K562 (cell line): ENCODE measurements around the gene LTBP1. TPM values are rescaled to one million over a fixed set of nuclear protein-coding genes. Genes with fewer than 3 reads are reported as not detected.

Experiments
- CBFA2T2 ChIP-seq: fragments of 450-650 bp; conservative IDR thresholded peaks from 2 replicates; pipeline ENCODE4 v1.6.1; 2017; ENCODE audit warnings: mild to moderate bottlenecking
- EP300 ChIP-seq: IDR thresholded peaks from 2 replicates; pipeline ENCODE4 v1.6.1; 2012; ENCODE audit warnings: low read length, improper control_type of control experiment
- FOSL1 ChIP-seq: fragments of 200-800 bp; sonication (Bioruptor generic); conservative IDR thresholded peaks from 2 replicates; pipeline ENCODE4 v1.6.1; 2016; ENCODE audit warnings: missing genetic modification characterization, missing compliant biosample characterization
- LCOR ChIP-seq: sonication (generic); formaldehyde crosslinking; IDR thresholded peaks from 2 replicates; pipeline ENCODE4 v1.8.0; 2022; ENCODE audit warnings: mild to moderate bottlenecking, missing genetic modification reagents
- NFE2 ChIP-seq: IDR thresholded peaks from 2 replicates; pipeline ENCODE4 v1.6.1; 2014; ENCODE audit warnings: antibody characterized with exemption, low read depth
- PTBP1 ChIP-seq: fragments of 200-400 bp; formaldehyde crosslinking; IDR thresholded peaks from 2 replicates; pipeline ENCODE4 v1.6.1; 2017; ENCODE audit warnings: low read depth, low read length
- REST ChIP-seq, 2 experiments: fragments of 450-650 bp; formaldehyde crosslinking in 1 of 2; IDR thresholded peaks; 2 replicates each; pipeline versions ENCODE4 v1.4.0 to v1.6.1; 2014 to 2020; ENCODE audit warnings: mild to moderate bottlenecking in 2 of 2, borderline replicate concordance in 1 of 2, low read depth in 1 of 2
- SMAD3 ChIP-seq: fragments of 450-650 bp; formaldehyde crosslinking; conservative IDR thresholded peaks from 2 replicates; pipeline ENCODE4 v1.4.0; 2020; ENCODE audit warnings: mild to moderate bottlenecking
- SP2 ChIP-seq: IDR thresholded peaks from 2 replicates; pipeline ENCODE4 v1.6.1; 2011; ENCODE audit warnings: mild to moderate bottlenecking, low read depth, low read length, moderate library complexity; ENCODE audit not compliant: poor library complexity, severe bottlenecking; ENCODE audit errors: extremely low read depth
- TRIM28 ChIP-seq: fragments of 450-650 bp; IDR thresholded peaks from 2 replicates; pipeline ENCODE4 v1.6.1; 2017
- ZNF589 ChIP-seq: fragments of 200-800 bp; sonication (Bioruptor generic); IDR thresholded peaks from 2 replicates; pipeline ENCODE4 v1.6.1; 2016; ENCODE audit warnings: low read depth, missing genetic modification characterization, missing compliant biosample characterization
- polyA plus RNA-seq, 8 experiments: library from polyadenylated mRNA; depleted of rRNA in 4 of 8; stranded (reverse) in 5 of 8; unstranded in 3 of 8; fragments of >200 nt; fragmentation: Nextera tagmentation in 2 of 8; fragmentation: Illumina TruSeq in 1 of 8; extraction: Ambion mirVana in 2 of 8; extraction: Trizol in 1 of 8; gene quantifications; 2 replicates each; pipeline versions ENCODE4 v1.2.1 to v1.2.3, GENCODE V29; 2011 to 2014; ENCODE audit warnings: inconsistent platforms in 1 of 8, missing spikeins in 1 of 8
- total RNA-seq, 7 experiments: library from RNA; depleted of rRNA in 6 of 7; stranded (reverse); fragments of >200 nt in 6 of 7; fragmentation: Illumina TruSeq in 2 of 7; extraction: Trizol in 2 of 7; gene quantifications; 2 replicates each; pipeline versions ENCODE4 v1.2.1 to v1.2.3, GENCODE V29; 2011 to 2021; ENCODE audit warnings: low replicate concordance in 1 of 7
- TF ChIP-seq, protein P1 (sequence below): fragments of 450-650 bp; IDR thresholded peaks from 2 replicates; pipeline ENCODE4 v1.6.1; 2018; ENCODE audit not compliant: partially characterized antibody
- TF ChIP-seq, protein P2 (sequence below), 2 experiments: fragments of 450-650 bp in 1 of 2; sonication (generic) in 1 of 2; formaldehyde crosslinking in 1 of 2; IDR thresholded peaks in 1 of 2; conservative IDR thresholded peaks in 1 of 2; 2 replicates each; pipeline versions ENCODE4 v1.6.1 to v1.8.1; 2016 to 2023; ENCODE audit warnings: mild to moderate bottlenecking in 2 of 2, moderate library complexity in 2 of 2, inconsistent platforms in 1 of 2, missing genetic modification reagents in 1 of 2
- TF ChIP-seq, protein P3 (sequence below): sonication (generic); formaldehyde crosslinking; IDR thresholded peaks from 2 replicates; pipeline ENCODE4 v1.8.1; 2022; ENCODE audit warnings: missing genetic modification reagents

Gene LTBP1
- total and polyA plus RNA-seq, 9 of the 15 experiments (the other 6 are each of a cell fraction or from before 2014, with no cell fraction given) = 3.6 to 16.4 (median 8.5) TPM

- TF ChIP-seq, protein P1, sequence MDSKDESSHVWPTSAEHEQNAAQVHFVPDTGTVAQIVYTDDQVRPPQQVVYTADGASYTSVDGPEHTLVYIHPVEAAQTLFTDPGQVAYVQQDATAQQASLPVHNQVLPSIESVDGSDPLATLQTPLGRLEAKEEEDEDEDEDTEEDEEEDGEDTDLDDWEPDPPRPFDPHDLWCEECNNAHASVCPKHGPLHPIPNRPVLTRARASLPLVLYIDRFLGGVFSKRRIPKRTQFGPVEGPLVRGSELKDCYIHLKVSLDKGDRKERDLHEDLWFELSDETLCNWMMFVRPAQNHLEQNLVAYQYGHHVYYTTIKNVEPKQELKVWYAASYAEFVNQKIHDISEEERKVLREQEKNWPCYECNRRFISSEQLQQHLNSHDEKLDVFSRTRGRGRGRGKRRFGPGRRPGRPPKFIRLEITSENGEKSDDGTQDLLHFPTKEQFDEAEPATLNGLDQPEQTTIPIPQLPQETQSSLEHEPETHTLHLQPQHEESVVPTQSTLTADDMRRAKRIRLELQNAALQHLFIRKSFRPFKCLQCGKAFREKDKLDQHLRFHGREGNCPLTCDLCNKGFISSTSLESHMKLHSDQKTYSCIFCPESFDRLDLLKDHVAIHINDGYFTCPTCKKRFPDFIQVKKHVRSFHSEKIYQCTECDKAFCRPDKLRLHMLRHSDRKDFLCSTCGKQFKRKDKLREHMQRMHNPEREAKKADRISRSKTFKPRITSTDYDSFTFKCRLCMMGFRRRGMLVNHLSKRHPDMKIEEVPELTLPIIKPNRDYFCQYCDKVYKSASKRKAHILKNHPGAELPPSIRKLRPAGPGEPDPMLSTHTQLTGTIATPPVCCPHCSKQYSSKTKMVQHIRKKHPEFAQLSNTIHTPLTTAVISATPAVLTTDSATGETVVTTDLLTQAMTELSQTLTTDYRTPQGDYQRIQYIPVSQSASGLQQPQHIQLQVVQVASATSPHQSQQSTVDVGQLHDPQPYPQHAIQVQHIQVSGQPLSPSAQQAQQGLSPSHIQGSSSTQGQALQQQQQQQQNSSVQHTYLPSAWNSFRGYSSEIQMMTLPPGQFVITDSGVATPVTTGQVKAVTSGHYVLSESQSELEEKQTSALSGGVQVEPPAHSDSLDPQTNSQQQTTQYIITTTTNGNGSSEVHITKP = no peak
- TF ChIP-seq SMAD3 (CRISPR knock-in tag) (no peak), PTBP1 (no peak), NFE2 (no peak), SP2 (no peak), LCOR (CRISPR knock-in tag) (0 out of 2 replicates have a peak, but pooled peaks have one; percentile 49), ZNF589 (no peak), REST (IDR thresholded peaks at IDR 0.05; ENCODE audit: borderline replicate concordance) (no peak), REST (CRISPR knock-in tag; IDR thresholded peaks at IDR 0.05; ENCODE audit: low read depth) (no peak), TRIM28 (no peak), CBFA2T2 (peak; percentile 74), FOSL1 (tag) (0 out of 2 replicates have a peak, but pooled peaks have one; percentile 20), EP300 (peak; percentile 28; the same call in 1 of the 2 replicates)
- TF ChIP-seq, protein P2, sequence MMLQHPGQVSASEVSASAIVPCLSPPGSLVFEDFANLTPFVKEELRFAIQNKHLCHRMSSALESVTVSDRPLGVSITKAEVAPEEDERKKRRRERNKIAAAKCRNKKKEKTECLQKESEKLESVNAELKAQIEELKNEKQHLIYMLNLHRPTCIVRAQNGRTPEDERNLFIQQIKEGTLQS (IDR thresholded peaks at IDR 0.05) = no peak
- TF ChIP-seq, protein P2 (CRISPR knock-in tag; conservative IDR thresholded peaks at IDR 0.05) = no peak
- TF ChIP-seq, protein P3, sequence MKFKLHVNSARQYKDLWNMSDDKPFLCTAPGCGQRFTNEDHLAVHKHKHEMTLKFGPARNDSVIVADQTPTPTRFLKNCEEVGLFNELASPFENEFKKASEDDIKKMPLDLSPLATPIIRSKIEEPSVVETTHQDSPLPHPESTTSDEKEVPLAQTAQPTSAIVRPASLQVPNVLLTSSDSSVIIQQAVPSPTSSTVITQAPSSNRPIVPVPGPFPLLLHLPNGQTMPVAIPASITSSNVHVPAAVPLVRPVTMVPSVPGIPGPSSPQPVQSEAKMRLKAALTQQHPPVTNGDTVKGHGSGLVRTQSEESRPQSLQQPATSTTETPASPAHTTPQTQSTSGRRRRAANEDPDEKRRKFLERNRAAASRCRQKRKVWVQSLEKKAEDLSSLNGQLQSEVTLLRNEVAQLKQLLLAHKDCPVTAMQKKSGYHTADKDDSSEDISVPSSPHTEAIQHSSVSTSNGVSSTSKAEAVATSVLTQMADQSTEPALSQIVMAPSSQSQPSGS (CRISPR knock-in tag) = no peak
These were observed 73.0 kb downstream of the LTBP1 start (continued) for GRCh38 chr2:33019796-33020195.
